ENCODE measurements around the gene KASH5.

The KASH5 gene

GRCh38 chr19:49413348-49413747 lies 25.3 kb downstream of the KASH5 start:
- H3K4me1 ChIP-seq (ENCODE audit: low read length) = peaks cover 8% of the 10 kb centered on the region
- H4K20me1 ChIP-seq (ENCODE audit: insufficient read depth, low read length) = no peaks in the 10 kb centered on the region
- TF ChIP-seq EZH2phosphoT487 (IDR thresholded peaks at IDR 0.05; ENCODE audit: low read length) (no peak), EZH2 (optimal IDR thresholded peaks at IDR 0.05; ENCODE audit: low read depth, low read length) (no peak), CTCF (IDR thresholded peaks at IDR 0.05; ENCODE audit: low read length) (no peak)

GRCh38 chr19:49414256-49414655 lies 26.2 kb downstream of the KASH5 start:
- H3K4me1 ChIP-seq (ENCODE audit: low read length) = peaks cover 7% of the 10 kb centered on the region
- H3K27ac ChIP-seq (ENCODE audit: low read length) = no peak overlapping the region
- H3K4me3 ChIP-seq (ENCODE audit: low read length) = no peak overlapping the region
- no peaks in the 10 kb centered on the region for H3K36me3 ChIP-seq (replicated peaks; ENCODE audit: insufficient read depth, low read length)
- H3K9me2 ChIP-seq (replicated peaks; ENCODE audit: insufficient read depth, low read length) = no peaks in the 10 kb centered on the region
- no peaks in the 10 kb centered on the region for H3K9me3 ChIP-seq (replicated peaks; ENCODE audit: insufficient read depth, low read length)
- no peak for DNase-seq
- TF ChIP-seq EZH2 (optimal IDR thresholded peaks at IDR 0.05; ENCODE audit: low read depth, low read length) (no peak), CTCF (IDR thresholded peaks at IDR 0.05; ENCODE audit: low read length) (no peak), EZH2phosphoT487 (IDR thresholded peaks at IDR 0.05; ENCODE audit: low read length) (no peak)
- H2AFZ ChIP-seq (ENCODE audit: low read length) = no peak overlapping the region
- H3K27me3 ChIP-seq (replicated peaks; ENCODE audit: insufficient read depth, low read length) = peaks cover 64% of the 10 kb centered on the region
- no peaks in the 10 kb centered on the region for H3F3A ChIP-seq (ENCODE audit: insufficient read depth, low read length)
- H3K4me2 ChIP-seq (ENCODE audit: low read depth, low read length) = no peak overlapping the region
- H3K79me2 ChIP-seq (ENCODE audit: low read length) = no peaks in the 10 kb centered on the region
- no peak overlapping the region for H3K9ac ChIP-seq (ENCODE audit: low read length)
- no peaks in the 10 kb centered on the region for H4K20me1 ChIP-seq (ENCODE audit: insufficient read depth, low read length)

More at GRCh38 chr19:49413348-49413747, 25.3 kb downstream of the KASH5 start:
- H3K4me3 ChIP-seq (ENCODE audit: low read length) = no peak overlapping the region
- H2AFZ ChIP-seq (ENCODE audit: low read length) = no peak overlapping the region
- no peak overlapping the region for H3K27ac ChIP-seq (ENCODE audit: low read length)
- no peak overlapping the region for H3K4me2 ChIP-seq (ENCODE audit: low read depth, low read length)
- H3K9ac ChIP-seq (ENCODE audit: low read length) = no peak overlapping the region
- no peak for DNase-seq
- peaks cover 55% of the 10 kb centered on the region for H3K27me3 ChIP-seq (replicated peaks; ENCODE audit: insufficient read depth, low read length)
- H3K79me2 ChIP-seq (ENCODE audit: low read length) = no peaks in the 10 kb centered on the region
- no peaks in the 10 kb centered on the region for H3K36me3 ChIP-seq (replicated peaks; ENCODE audit: insufficient read depth, low read length)
- H3K9me2 ChIP-seq (replicated peaks; ENCODE audit: insufficient read depth, low read length) = no peaks in the 10 kb centered on the region
- no peaks in the 10 kb centered on the region for H3K9me3 ChIP-seq (replicated peaks; ENCODE audit: insufficient read depth, low read length)
- no peaks in the 10 kb centered on the region for H3F3A ChIP-seq (ENCODE audit: insufficient read depth, low read length)

- Histone ChIP-seq H3K27me3 (replicated peaks; ENCODE audit: insufficient read depth, low read length) (peaks cover 74% of the 10 kb centered on the region), H3K79me2 (ENCODE audit: low read length) (no peaks in the 10 kb centered on the region), H3K9ac (ENCODE audit: low read length) (no peak overlapping the region), H3K4me2 (ENCODE audit: low read depth, low read length) (no peak overlapping the region), H3K36me3 (replicated peaks; ENCODE audit: insufficient read depth, low read length) (no peaks in the 10 kb centered on the region), H3F3A (ENCODE audit: insufficient read depth, low read length) (no peaks in the 10 kb centered on the region), H2AFZ (ENCODE audit: low read length) (no peak overlapping the region), H4K20me1 (ENCODE audit: insufficient read depth, low read length) (no peaks in the 10 kb centered on the region), H3K9me3 (replicated peaks; ENCODE audit: insufficient read depth, low read length) (no peaks in the 10 kb centered on the region), H3K27ac (ENCODE audit: low read length) (no peak overlapping the region), H3K4me3 (ENCODE audit: low read length) (no peak overlapping the region), H3K9me2 (replicated peaks; ENCODE audit: insufficient read depth, low read length) (no peaks in the 10 kb centered on the region), H3K4me1 (ENCODE audit: low read length) (no peaks in the 10 kb centered on the region)
- TF ChIP-seq CTCF (IDR thresholded peaks at IDR 0.05; ENCODE audit: low read length) (no peak), EZH2 (optimal IDR thresholded peaks at IDR 0.05; ENCODE audit: low read depth, low read length) (no peak), EZH2phosphoT487 (IDR thresholded peaks at IDR 0.05; ENCODE audit: low read length) (no peak)
- no peak for DNase-seq
These were observed 27.2 kb downstream of the KASH5 start for GRCh38 chr19:49415102-49415809.

Measured in MM.1S (cell line).